Stomach (tissue), 9 donors: ENCODE results near the gene NLK. TPM values are rescaled to one million over a fixed set of nuclear protein-coding genes. Genes with fewer than 3 reads are reported as not detected.

ENCODE experiments used
- DNase-seq, 2 donors: peaks; one replicate each; pipeline versions ENCODE4 v3.0.0 to v3.0.0-alpha.2; 2013 to 2019
- H3K27ac ChIP-seq, 5 donors: fragments of 200-600 bp in 4 of 5; sonication (generic) in 4 of 5; one replicate each; pipeline ENCODE4 v1.5.1; 2013 to 2019; ENCODE audit warnings: mild to moderate bottlenecking in 1 of 5, moderate library complexity in 1 of 5
- H3K27me3 ChIP-seq, 3 donors: fragments of 200-600 bp; sonication (generic); one replicate each; pipeline ENCODE4 v1.5.1; 2017 to 2019; ENCODE audit warnings: mixed run types in 1 of 3
- H3K36me3 ChIP-seq, 4 donors: fragments of 200-600 bp; sonication (generic); 1 replicate in 3 of 4; 2 replicates in 1 of 4; pipeline ENCODE4 v1.5.1; 2016 to 2019
- H3K4me1 ChIP-seq, 4 donors: fragments of 200-600 bp; sonication (generic); one replicate each; pipeline ENCODE4 v1.5.1; 2016 to 2019
- H3K4me3 ChIP-seq, 4 donors: fragments of 200-600 bp; sonication (generic) in 3 of 4; one replicate each; pipeline ENCODE4 v1.5.1; 2016 to 2019; ENCODE audit warnings: mild to moderate bottlenecking in 1 of 4
- H3K9me3 ChIP-seq, 4 donors: fragments of 200-600 bp; sonication (generic); one replicate each; pipeline ENCODE4 v1.5.1; 2016 to 2019
- EP300 ChIP-seq: sonication (generic); formaldehyde crosslinking; IDR thresholded peaks from one replicate; pipeline ENCODE4 v1.6.1; 2017; ENCODE audit warnings: antibody characterized with exemption
- POLR2A ChIP-seq, 4 donors: fragments of 450-650 bp; IDR thresholded peaks; one replicate each; pipeline ENCODE4 v1.6.1; 2016; ENCODE audit warnings: antibody characterized with exemption in 4 of 4, control low read depth in 2 of 4, mild to moderate bottlenecking in 1 of 4, moderate library complexity in 1 of 4
- POLR2AphosphoS5 ChIP-seq, 3 donors: sonication (generic); formaldehyde crosslinking; IDR thresholded peaks; one replicate each; pipeline ENCODE4 v1.6.1; 2016; ENCODE audit warnings: antibody characterized with exemption in 3 of 3
- WGBS, 5 donors: extraction: QIAGEN DNeasy Blood & Tissue Kit in 3 of 5; methylation state at CpG; one replicate each; pipeline versions ENCODE4 v1.1.5 to v1.1.7; 2013 to 2018; 5-methylcytosine and 5-hydroxymethylcytosine counted together
- intact Hi-C: fragments of 100-400 bp; cut with DNase I; formaldehyde crosslinking; loops from one replicate; pipeline ENCODE4 v1.15.1; 2023; ENCODE audit warnings: low total_unique reads
- polyA plus RNA-seq, 3 donors: library from polyadenylated mRNA; stranded (reverse); fragments of 200-250 nt; gene quantifications; one replicate each; pipeline ENCODE4 v1.2.3, GENCODE V29; 2013
- total RNA-seq, 5 donors: library from RNA; depleted of rRNA; stranded (reverse); fragments of >200 nt; gene quantifications; one replicate each; pipeline versions ENCODE4 v1.1.0 to v1.2.3, GENCODE V29; 2014 to 2016
- TF ChIP-seq, protein P1 (sequence below), 7 experiments: fragments of 450-650 bp in 4 of 7; fragments of 200-600 bp in 3 of 7; sonication (generic) in 3 of 7; IDR thresholded peaks; one replicate each; pipeline ENCODE4 v1.5.1; 2016 to 2019; ENCODE audit warnings: antibody characterized with exemption in 7 of 7, control low read depth in 2 of 7, mild to moderate bottlenecking in 1 of 7
- donor health status: healthy with polysubstance abuse.
- donor health status: Bipolar disorder and iron deficiency.
- donor health status: healthy.

The NLK gene
- total and polyA plus RNA-seq, 8 donors, result 4.3 to 169 (median 14.7) TPM

DNA sequence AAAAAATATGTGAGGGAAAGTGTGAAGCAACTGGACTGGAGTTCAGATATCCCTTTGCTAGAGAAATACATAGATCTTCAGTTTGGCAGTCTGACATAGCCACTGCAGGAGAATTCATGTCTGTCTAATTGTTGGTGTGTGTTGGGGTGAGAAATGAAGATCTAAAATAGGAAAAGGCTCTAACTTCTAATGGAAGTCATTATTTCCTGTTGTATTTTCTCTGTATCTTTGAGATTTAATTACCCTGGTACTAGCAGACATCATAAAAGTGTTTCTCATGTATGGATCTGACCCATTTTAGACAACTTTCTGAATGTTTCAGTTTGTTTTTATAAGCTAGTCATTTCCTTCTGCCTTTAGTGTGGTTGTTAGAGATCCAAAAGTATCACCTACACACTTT, 128.3 kb downstream of the NLK start:
- DNase-seq, result no peak
- intact Hi-C loops, result no loop called here
- peaks cover 5 to 53% (median 49%) of the 10 kb centered on the region in 4 donors for H3K36me3 ChIP-seq
- no peaks in the 10 kb centered on the region for H3K4me1 ChIP-seq
- TF ChIP-seq POLR2AphosphoS5 (IDR thresholded peaks at IDR 0.05), result no peak
- TF ChIP-seq, protein P1, sequence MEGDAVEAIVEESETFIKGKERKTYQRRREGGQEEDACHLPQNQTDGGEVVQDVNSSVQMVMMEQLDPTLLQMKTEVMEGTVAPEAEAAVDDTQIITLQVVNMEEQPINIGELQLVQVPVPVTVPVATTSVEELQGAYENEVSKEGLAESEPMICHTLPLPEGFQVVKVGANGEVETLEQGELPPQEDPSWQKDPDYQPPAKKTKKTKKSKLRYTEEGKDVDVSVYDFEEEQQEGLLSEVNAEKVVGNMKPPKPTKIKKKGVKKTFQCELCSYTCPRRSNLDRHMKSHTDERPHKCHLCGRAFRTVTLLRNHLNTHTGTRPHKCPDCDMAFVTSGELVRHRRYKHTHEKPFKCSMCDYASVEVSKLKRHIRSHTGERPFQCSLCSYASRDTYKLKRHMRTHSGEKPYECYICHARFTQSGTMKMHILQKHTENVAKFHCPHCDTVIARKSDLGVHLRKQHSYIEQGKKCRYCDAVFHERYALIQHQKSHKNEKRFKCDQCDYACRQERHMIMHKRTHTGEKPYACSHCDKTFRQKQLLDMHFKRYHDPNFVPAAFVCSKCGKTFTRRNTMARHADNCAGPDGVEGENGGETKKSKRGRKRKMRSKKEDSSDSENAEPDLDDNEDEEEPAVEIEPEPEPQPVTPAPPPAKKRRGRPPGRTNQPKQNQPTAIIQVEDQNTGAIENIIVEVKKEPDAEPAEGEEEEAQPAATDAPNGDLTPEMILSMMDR (IDR thresholded peaks at IDR 0.05), result no peak
- TF ChIP-seq POLR2A (IDR thresholded peaks at IDR 0.05), result no peak
- TF ChIP-seq EP300, result no peak
- H3K27me3 ChIP-seq, result no peaks in the 10 kb centered on the region
- H3K9me3 ChIP-seq, result no peaks in the 10 kb centered on the region
- no peak overlapping the region for H3K4me3 ChIP-seq
- no peak overlapping the region for H3K27ac ChIP-seq

DNA sequence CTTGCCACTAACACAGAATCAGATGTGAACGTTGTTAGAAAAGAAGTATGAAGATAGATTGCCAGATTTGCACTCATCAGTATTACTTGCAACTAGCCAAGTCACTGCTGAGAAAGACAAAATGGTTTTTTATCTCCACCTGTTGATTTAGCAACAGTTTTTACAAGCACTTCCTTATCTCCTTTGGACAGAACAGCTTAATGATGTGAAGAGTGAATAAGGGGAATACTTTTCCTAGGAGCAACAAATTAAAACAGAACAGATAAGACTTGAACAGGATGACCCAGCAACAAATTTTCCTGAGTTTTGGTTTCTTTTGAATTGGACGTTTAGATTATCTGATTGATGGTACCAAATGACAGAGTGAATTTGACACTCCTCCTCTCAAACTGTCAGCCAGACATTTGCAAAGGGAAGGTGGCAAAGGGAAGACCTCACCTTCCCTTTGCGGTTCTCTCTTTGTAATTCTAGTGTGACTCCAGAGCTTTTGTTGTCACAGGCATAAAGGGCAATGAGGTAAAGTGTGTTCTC, 130.6 kb downstream of the NLK start:
- no peaks in the 10 kb centered on the region for H3K4me1 ChIP-seq
- peaks cover 5 to 52% (median 51%) of the 10 kb centered on the region in 4 donors for H3K36me3 ChIP-seq
- no peak overlapping the region for H3K4me3 ChIP-seq
- no peak overlapping the region for H3K27ac ChIP-seq
- no peak for DNase-seq
- H3K27me3 ChIP-seq, result no peaks in the 10 kb centered on the region
- H3K9me3 ChIP-seq, result no peaks in the 10 kb centered on the region
- no peak for TF ChIP-seq POLR2A (IDR thresholded peaks at IDR 0.05)
- TF ChIP-seq EP300, result no peak
- TF ChIP-seq, protein P1 (IDR thresholded peaks at IDR 0.05), result no peak
- TF ChIP-seq POLR2AphosphoS5 (IDR thresholded peaks at IDR 0.05), result no peak
- WGBS, 5 donors, result 21 to 41% (median 33%) methylated on average over 3 of the region's 3 CpGs
- intact Hi-C loops, result no loop called here

DNA sequence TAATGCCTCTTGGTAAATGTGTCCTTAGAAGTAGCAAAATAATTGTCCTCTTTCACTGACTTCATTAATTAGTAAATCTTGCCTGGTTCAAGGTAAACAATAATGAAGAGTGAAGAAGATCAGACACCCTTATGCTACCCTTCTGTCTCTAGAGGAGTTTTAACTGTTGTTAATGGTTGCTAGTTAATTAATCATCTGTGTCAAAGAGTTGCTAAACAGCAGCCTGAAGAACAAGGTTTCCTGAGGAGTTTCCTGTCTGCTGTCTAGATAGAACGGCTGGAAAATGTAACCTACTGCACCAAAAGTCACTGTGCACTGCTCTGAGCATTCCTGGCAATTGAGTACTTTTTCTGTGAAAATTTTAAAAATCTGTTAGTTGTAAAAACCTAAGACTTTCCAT, 131.3 kb downstream of the NLK start:
- DNase-seq, result peak in 1 of 2 donors; percentile 36
- H3K27ac ChIP-seq, result no peak overlapping the region
- peaks cover 5 to 50% (median 46%) of the 10 kb centered on the region in 4 donors for H3K36me3 ChIP-seq
- WGBS, 5 donors, result 50 to 64% (median 57%) methylated on average over 1 of the region's 1 CpG
- no peaks in the 10 kb centered on the region for H3K27me3 ChIP-seq
- no peaks in the 10 kb centered on the region for H3K4me1 ChIP-seq
- intact Hi-C loops, result no loop called here
- H3K9me3 ChIP-seq, result no peaks in the 10 kb centered on the region
- no peak overlapping the region for H3K4me3 ChIP-seq
- no peak for TF ChIP-seq POLR2AphosphoS5 (IDR thresholded peaks at IDR 0.05)
- TF ChIP-seq EP300, result no peak
- TF ChIP-seq, protein P1 (IDR thresholded peaks at IDR 0.05), result no peak
- TF ChIP-seq POLR2A (IDR thresholded peaks at IDR 0.05), result no peak

DNA sequence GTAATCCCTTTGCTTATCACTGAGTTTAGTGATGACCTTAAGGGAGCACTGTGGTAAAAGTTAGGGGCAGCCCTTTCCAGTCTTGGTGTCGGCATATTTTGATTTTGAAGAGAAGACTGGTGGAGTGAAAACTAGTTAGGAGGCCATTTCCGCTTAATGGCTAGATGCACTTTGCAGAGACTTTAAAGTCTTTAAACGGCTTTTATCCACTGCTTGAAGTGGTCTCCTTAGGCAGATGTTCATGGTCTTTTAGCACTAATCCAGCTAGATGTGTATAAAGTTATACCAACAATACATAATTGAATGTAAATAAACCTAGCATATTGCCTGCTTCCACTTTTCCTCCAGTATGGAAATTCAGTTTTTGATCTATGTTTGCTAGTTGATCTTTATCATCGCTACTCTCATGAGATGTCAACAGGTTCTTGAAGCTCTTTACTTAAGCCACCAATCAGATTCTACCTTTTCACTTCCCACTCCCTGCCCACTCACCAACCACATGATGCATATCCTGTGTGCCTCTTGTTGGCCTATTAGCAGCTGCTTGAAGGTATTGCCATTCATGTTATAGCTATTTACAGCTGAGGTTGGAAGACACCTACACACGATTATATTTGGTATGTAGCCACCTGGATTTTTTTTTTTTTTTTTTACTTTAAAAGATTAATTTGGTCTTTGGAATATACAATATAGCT, 132.0 kb downstream of the NLK start:
- peak in 1 of 2 donors; percentile 40 for DNase-seq

DNA sequence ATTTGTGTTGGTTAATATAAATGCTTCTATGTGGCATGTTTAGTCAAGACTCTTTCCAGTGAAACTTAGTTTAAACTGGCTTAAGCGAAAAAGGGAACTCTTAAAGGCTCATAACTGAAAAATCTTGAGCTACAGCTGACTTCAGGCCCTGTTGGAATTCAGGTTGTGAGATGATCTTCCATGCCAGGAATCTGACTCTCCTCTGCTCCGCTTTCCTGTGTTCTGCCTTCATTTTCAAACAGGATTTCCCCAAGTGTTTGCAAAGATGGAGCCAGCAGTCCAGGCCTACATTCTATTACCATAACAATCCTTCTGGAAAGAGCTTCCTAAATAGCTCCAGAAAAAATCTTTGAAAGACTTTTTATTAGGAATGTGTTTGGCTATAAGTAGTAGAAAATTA, 134.9 kb downstream of the NLK start:
- whole genome bisulfite sequencing, 5 donors, result 81 to 95% (median 92%) methylated on average over 2 of the region's 2 CpGs
- Histone ChIP-seq H3K4me1 (no peaks in the 10 kb centered on the region), H3K27ac (no peak overlapping the region), H3K4me3 (no peak overlapping the region), H3K9me3 (no peaks in the 10 kb centered on the region), H3K36me3 (peaks cover 0 to 39% (median 30%) of the 10 kb centered on the region in 4 donors), H3K27me3 (no peaks in the 10 kb centered on the region)
- TF ChIP-seq, protein P1 (IDR thresholded peaks at IDR 0.05), result no peak
- TF ChIP-seq POLR2AphosphoS5 (IDR thresholded peaks at IDR 0.05) (no peak), EP300 (no peak)
- no peak for DNase-seq
- intact Hi-C loops, result no loop called here

More for the DNA sequence above, 132.0 kb downstream of the NLK start:
- H3K27ac ChIP-seq, result no peak overlapping the region
- H3K9me3 ChIP-seq, result no peaks in the 10 kb centered on the region
- H3K27me3 ChIP-seq, result no peaks in the 10 kb centered on the region
- peaks cover 5 to 43% (median 39%) of the 10 kb centered on the region in 4 donors for H3K36me3 ChIP-seq
- no peaks in the 10 kb centered on the region for H3K4me1 ChIP-seq
- intact Hi-C loops, result no loop called here
- WGBS, 5 donors, result 60 to 63% (median 61%) methylated on average over 5 of the region's 5 CpGs
- H3K4me3 ChIP-seq, result no peak overlapping the region
- TF ChIP-seq EP300 (no peak), POLR2AphosphoS5 (IDR thresholded peaks at IDR 0.05) (no peak), POLR2A (IDR thresholded peaks at IDR 0.05) (no peak)
